Anterior cingulate cortex (tissue), 58 donors: Measurements from ENCODE around the gene PRKG1.

ENCODE experiments used
- DNase-seq, 58 donors: peaks; one replicate each; lab custom pipeline; 2025; lab: John Stamatoyannopoulos, UW

PRKG1 gene

GRCh38 chr10:51214207-51215196 is 140.2 kb downstream of the PRKG1 start:
- DNase-seq = no peak

- DNase-seq = no peak
Observed at GRCh38 chr10:51215951-51216834, 141.9 kb downstream of the PRKG1 start.

- no peak for DNase-seq
Observed at GRCh38 chr10:51217505-51217904, 143.2 kb downstream of the PRKG1 start.

GRCh38 chr10:51224671-51225161 is 150.4 kb downstream of the PRKG1 start:
- no peak for DNase-seq

- no peak for DNase-seq
Observed at GRCh38 chr10:51227897-51228713, 153.8 kb downstream of the PRKG1 start.

- DNase-seq = no peak
Observed at GRCh38 chr10:51228714-51229100, 154.4 kb downstream of the PRKG1 start.

GRCh38 chr10:51230887-51231585 is 156.7 kb downstream of the PRKG1 start:
- no peak for DNase-seq

- DNase-seq = no peak
Observed at GRCh38 chr10:51231754-51232153, 157.5 kb downstream of the PRKG1 start.

GRCh38 chr10:51233337-51234100 is 159.2 kb downstream of the PRKG1 start:
- no peak for DNase-seq

- no peak for DNase-seq
Observed at GRCh38 chr10:51235865-51236264, 161.6 kb downstream of the PRKG1 start.

GRCh38 chr10:51239006-51239405 is 164.7 kb downstream of the PRKG1 start:
- no peak for DNase-seq

- no peak for DNase-seq
Observed at GRCh38 chr10:51241461-51241860, 167.2 kb downstream of the PRKG1 start.

- no peak for DNase-seq
Observed at GRCh38 chr10:51242393-51242792, 168.1 kb downstream of the PRKG1 start.

GRCh38 chr10:51244309-51244708 is 170.0 kb downstream of the PRKG1 start:
- no peak for DNase-seq

- DNase-seq = peak in 4 of 58 donors; percentile 1 to 37 (median 12)
Observed at GRCh38 chr10:51244748-51245490, 170.6 kb downstream of the PRKG1 start.

- no peak for DNase-seq
Observed at GRCh38 chr10:51246156-51246555, 171.9 kb downstream of the PRKG1 start.

- DNase-seq = no peak
Observed at GRCh38 chr10:51250278-51250920, 176.1 kb downstream of the PRKG1 start.
